Peyer's patch (tissue), 4 donors: ENCODE data around the gene DISC1.

Experiments
- POLR2A ChIP-seq, 2 donors: fragments of 450-650 bp; IDR thresholded peaks; one replicate each; pipeline ENCODE4 v1.5.1; 2017; ENCODE audit warnings: antibody characterized with exemption in 2 of 2, mild to moderate bottlenecking in 2 of 2, moderate library complexity in 2 of 2
- TF ChIP-seq, protein P1 (sequence below), 6 experiments: fragments of 450-650 bp in 4 of 6; fragments of 200-600 bp in 2 of 6; sonication (generic) in 1 of 6; IDR thresholded peaks; one replicate each; pipeline ENCODE4 v1.5.1; 2017 to 2019; ENCODE audit warnings: antibody characterized with exemption in 6 of 6, mild to moderate bottlenecking in 3 of 6, moderate library complexity in 1 of 6

GRCh38 chr1:231818337-231818736 lies 191.7 kb downstream of the DISC1 start:
- TF ChIP-seq, protein P1, sequence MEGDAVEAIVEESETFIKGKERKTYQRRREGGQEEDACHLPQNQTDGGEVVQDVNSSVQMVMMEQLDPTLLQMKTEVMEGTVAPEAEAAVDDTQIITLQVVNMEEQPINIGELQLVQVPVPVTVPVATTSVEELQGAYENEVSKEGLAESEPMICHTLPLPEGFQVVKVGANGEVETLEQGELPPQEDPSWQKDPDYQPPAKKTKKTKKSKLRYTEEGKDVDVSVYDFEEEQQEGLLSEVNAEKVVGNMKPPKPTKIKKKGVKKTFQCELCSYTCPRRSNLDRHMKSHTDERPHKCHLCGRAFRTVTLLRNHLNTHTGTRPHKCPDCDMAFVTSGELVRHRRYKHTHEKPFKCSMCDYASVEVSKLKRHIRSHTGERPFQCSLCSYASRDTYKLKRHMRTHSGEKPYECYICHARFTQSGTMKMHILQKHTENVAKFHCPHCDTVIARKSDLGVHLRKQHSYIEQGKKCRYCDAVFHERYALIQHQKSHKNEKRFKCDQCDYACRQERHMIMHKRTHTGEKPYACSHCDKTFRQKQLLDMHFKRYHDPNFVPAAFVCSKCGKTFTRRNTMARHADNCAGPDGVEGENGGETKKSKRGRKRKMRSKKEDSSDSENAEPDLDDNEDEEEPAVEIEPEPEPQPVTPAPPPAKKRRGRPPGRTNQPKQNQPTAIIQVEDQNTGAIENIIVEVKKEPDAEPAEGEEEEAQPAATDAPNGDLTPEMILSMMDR (IDR thresholded peaks at IDR 0.05): no peak
- TF ChIP-seq POLR2A (IDR thresholded peaks at IDR 0.05): no peak
